OCI-LY3 (cell line): ENCODE results near the gene RIMOC1.
A peak's percentile ranks its signal among the peaks of the same experiment; 100 is the strongest.

Experiments
- H2AFZ ChIP-seq: fragments of 200-600, 300-600 bp; shearing (Covaris generic); 2 replicates; pipeline ENCODE4 v1.6.0; 2014; ENCODE audit warnings: antibody characterized with exemption, low read depth, low read length
- H3K27ac ChIP-seq: fragments of 200-600, 300-600 bp; sonication (generic); 2 replicates; pipeline ENCODE4 v1.5.1; 2014; ENCODE audit warnings: mild to moderate bottlenecking, low read length, moderate library complexity, mixed read lengths
- H3K27me3 ChIP-seq: fragments of 200-600, 300-600 bp; sonication (generic); 2 replicates; pipeline ENCODE4 v1.6.1; 2014; ENCODE audit warnings: low read depth, low read length, mixed read lengths
- H3K36me3 ChIP-seq: fragments of 200-600, 300-600 bp; sonication (generic); replicated peaks from 2 replicates; pipeline ENCODE3; 2014; ENCODE audit warnings: low read depth, low read length, mixed read lengths
- H3K4me1 ChIP-seq: fragments of 300-600, 200-600 bp; sonication (generic); 2 replicates; pipeline ENCODE4 v1.6.1; 2014; ENCODE audit warnings: low read length, mixed read lengths
- H3K4me2 ChIP-seq: fragments of 200-600, 300-600 bp; sonication (generic); 2 replicates; pipeline ENCODE4 v1.6.1; 2014; ENCODE audit warnings: low read length, mixed read lengths
- H3K4me3 ChIP-seq: fragments of 300-600, 200-600 bp; sonication (generic); 2 replicates; pipeline ENCODE4 v1.5.1; 2014; ENCODE audit warnings: antibody characterized with exemption, mild to moderate bottlenecking, low read length, moderate library complexity
- H3K79me2 ChIP-seq: fragments of 300-600, 200-600 bp; shearing (Covaris generic); 2 replicates; pipeline ENCODE4 v1.6.1; 2014; ENCODE audit warnings: mild to moderate bottlenecking, low read length, mixed read lengths
- H3K9ac ChIP-seq: fragments of 300-600, 200-600 bp; shearing (Covaris generic); 2 replicates; pipeline ENCODE4 v1.6.0; 2014; ENCODE audit warnings: mild to moderate bottlenecking, low read length, moderate library complexity
- H3K9me3 ChIP-seq: fragments of 200-600, 300-600 bp; shearing (Covaris generic); 2 replicates; pipeline ENCODE4 v1.6.1; 2014; ENCODE audit warnings: low read length, mixed read lengths; ENCODE audit not compliant: insufficient read depth
- H4K20me1 ChIP-seq: fragments of 200-600, 300-600 bp; sonication (generic); 2 replicates; pipeline ENCODE4 v1.6.1; 2016; ENCODE audit warnings: low read length, mixed read lengths; ENCODE audit not compliant: insufficient read depth
- CTCF ChIP-seq: fragments of 200-600, 300-600 bp; sonication (generic); IDR thresholded peaks from 2 replicates; pipeline ENCODE4 v1.5.1; 2014; ENCODE audit warnings: antibody characterized with exemption, low read length, low read depth
- EZH2phosphoT487 ChIP-seq: fragments of 200-600 bp; shearing (Covaris generic); IDR thresholded peaks from 2 replicates; pipeline ENCODE4 v1.6.1; 2018; ENCODE audit warnings: antibody characterized with exemption, mixed run types, low read depth

RIMOC1 gene

GRCh38 chr5:41921874-41922273 lies 17.7 kb downstream of the RIMOC1 start:
- peak overlapping the region; percentile 47; the same call in 1 of the 2 replicates for H3K4me2 ChIP-seq
- H3K4me3 ChIP-seq, result no peak overlapping the region
- peaks cover 52% of the 10 kb centered on the region for H3K4me1 ChIP-seq
- H3K27me3 ChIP-seq, result no peaks in the 10 kb centered on the region
- H3K9me3 ChIP-seq, result no peaks in the 10 kb centered on the region
- no peak overlapping the region for H3K27ac ChIP-seq
- no peak overlapping the region for H2AFZ ChIP-seq
- no peaks in the 10 kb centered on the region for H4K20me1 ChIP-seq
- no peak overlapping the region for H3K9ac ChIP-seq
- peaks cover 27% of the 10 kb centered on the region for H3K36me3 ChIP-seq
- H3K79me2 ChIP-seq, result no peaks in the 10 kb centered on the region
- TF ChIP-seq EZH2phosphoT487, result no peak
- TF ChIP-seq CTCF, result no peak

GRCh38 chr5:41924526-41924871 lies 20.4 kb downstream of the RIMOC1 start:
- peak overlapping the region; percentile 88 for H2AFZ ChIP-seq
- peak overlapping the region; percentile 90 for H3K4me3 ChIP-seq
- peak overlapping the region; percentile 86 for H3K9ac ChIP-seq
- peaks cover 19% of the 10 kb centered on the region for H3K36me3 ChIP-seq
- TF ChIP-seq EZH2phosphoT487 (no peak), CTCF (no peak)
- peak overlapping the region; percentile 51 for H3K27ac ChIP-seq
- peak overlapping the region; percentile 93 for H3K4me2 ChIP-seq
- no peaks in the 10 kb centered on the region for H3K79me2 ChIP-seq
- no peaks in the 10 kb centered on the region for H3K27me3 ChIP-seq
- H3K9me3 ChIP-seq, result no peaks in the 10 kb centered on the region
- peaks cover 29% of the 10 kb centered on the region for H3K4me1 ChIP-seq
- no peaks in the 10 kb centered on the region for H4K20me1 ChIP-seq

GRCh38 chr5:41924872-41925554 lies 20.9 kb downstream of the RIMOC1 start, which contains the start of gene FBXO4:
TSS of gene FBXO4 (plus strand) at chr5:41925281. CDS start at chr5:41925310, 29 bp downstream.
- no peaks in the 10 kb centered on the region for H3K79me2 ChIP-seq
- H3K4me1 ChIP-seq, result peaks cover 26% of the 10 kb centered on the region
- peak within 1 kb of the TSS; percentile 90 for H3K4me3 ChIP-seq
- peak within 1 kb of the TSS; percentile 86 for H3K9ac ChIP-seq
- H3K27me3 ChIP-seq, result no peaks in the 10 kb centered on the region
- peak; percentile 49 for TF ChIP-seq CTCF
- TF ChIP-seq EZH2phosphoT487, result no peak
- H3K36me3 ChIP-seq, result peaks cover 14% of the 10 kb centered on the region
- H3K4me2 ChIP-seq, result peak within 1 kb of the TSS; percentile 93
- no peaks in the 10 kb centered on the region for H3K9me3 ChIP-seq
- H3K27ac ChIP-seq, result peak within 1 kb of the TSS; percentile 51
- peak within 1 kb of the TSS; percentile 88 for H2AFZ ChIP-seq
- H4K20me1 ChIP-seq, result no peaks in the 10 kb centered on the region

- H3K9ac ChIP-seq, result peak overlapping the region; percentile 86
- TF ChIP-seq EZH2phosphoT487 (no peak), CTCF (no peak)
- no peaks in the 10 kb centered on the region for H3K27me3 ChIP-seq
- no peaks in the 10 kb centered on the region for H3K79me2 ChIP-seq
- peak overlapping the region; percentile 51 for H3K27ac ChIP-seq
- H3K36me3 ChIP-seq, result peaks cover 8% of the 10 kb centered on the region
- H3K4me3 ChIP-seq, result peak overlapping the region; percentile 90
- peak overlapping the region; percentile 29 for H2AFZ ChIP-seq
- H3K4me1 ChIP-seq, result peaks cover 20% of the 10 kb centered on the region
- peak overlapping the region; percentile 93 for H3K4me2 ChIP-seq
- H4K20me1 ChIP-seq, result no peaks in the 10 kb centered on the region
- no peaks in the 10 kb centered on the region for H3K9me3 ChIP-seq
Observed at GRCh38 chr5:41925555-41925951, 21.4 kb downstream of the RIMOC1 start.
